GM23248 (cell line): ENCODE results near the gene MUC7. TPM values are rescaled to one million over a fixed set of nuclear protein-coding genes. Genes with fewer than 3 reads are reported as not detected.

ENCODE experiments used
- DNase-seq: peaks from one replicate; pipeline ENCODE4 v3.0.0-alpha.2; 2015
- H2AFZ ChIP-seq: fragments of 200-600 bp; sonication (generic); 2 replicates; pipeline ENCODE4 v1.6.1; 2016; ENCODE audit warnings: antibody characterized with exemption
- H3F3A ChIP-seq: fragments of 200-600 bp; sonication (generic); 2 replicates; pipeline ENCODE4 v1.6.1; 2016; ENCODE audit warnings: mild to moderate bottlenecking, antibody characterized with exemption, mixed run types; ENCODE audit not compliant: insufficient read depth
- H3K27ac ChIP-seq: fragments of 200-600 bp; sonication (generic); 2 replicates; pipeline ENCODE4 v1.5.1; 2016; ENCODE audit warnings: mild to moderate bottlenecking
- H3K27me3 ChIP-seq: fragments of 200-600 bp; sonication (generic); replicated peaks from 2 replicates; pipeline ENCODE4 v1.6.1; 2016; ENCODE audit warnings: mild to moderate bottlenecking; ENCODE audit not compliant: insufficient read depth
- H3K36me3 ChIP-seq: fragments of 200-600 bp; sonication (generic); 2 replicates; pipeline ENCODE4 v1.6.1; 2016; ENCODE audit warnings: low read depth, mild to moderate bottlenecking
- H3K4me1 ChIP-seq: fragments of 200-600 bp; sonication (generic); 2 replicates; pipeline ENCODE4 v1.6.1; 2016; ENCODE audit warnings: mild to moderate bottlenecking; ENCODE audit not compliant: insufficient read depth
- H3K4me2 ChIP-seq: fragments of 200-600 bp; sonication (generic); one replicate; pipeline ENCODE4 v1.6.1; 2016; ENCODE audit warnings: mild to moderate bottlenecking; ENCODE audit not compliant: unreplicated experiment
- H3K4me3 ChIP-seq: fragments of 200-600 bp; sonication (generic); 2 replicates; pipeline ENCODE4 v1.5.1; 2016; ENCODE audit warnings: mild to moderate bottlenecking
- H3K79me2 ChIP-seq: fragments of 200-600 bp; sonication (generic); 2 replicates; pipeline ENCODE4 v1.6.1; 2016; ENCODE audit warnings: mild to moderate bottlenecking; ENCODE audit not compliant: insufficient read depth
- H3K9ac ChIP-seq: fragments of 200-600 bp; sonication (generic); 2 replicates; pipeline ENCODE4 v1.6.1; 2016; ENCODE audit warnings: mild to moderate bottlenecking
- H3K9me2 ChIP-seq: fragments of 200-600 bp; sonication (generic); 2 replicates; pipeline ENCODE4 v1.6.1; 2016; ENCODE audit warnings: mixed run types, mild to moderate bottlenecking, moderate library complexity; ENCODE audit not compliant: insufficient read depth
- H3K9me3 ChIP-seq: fragments of 200-600 bp; sonication (generic); one replicate; pipeline ENCODE4 v1.6.1; 2017; ENCODE audit warnings: low read depth
- H4K20me1 ChIP-seq: fragments of 200-600 bp; sonication (generic); 2 replicates; pipeline ENCODE4 v1.6.0; 2016; ENCODE audit not compliant: insufficient read depth
- EZH2 ChIP-seq: fragments of 200-600 bp; sonication (generic); IDR thresholded peaks from 2 replicates; pipeline ENCODE4 v1.6.1; 2018; ENCODE audit warnings: antibody characterized with exemption, mild to moderate bottlenecking; ENCODE audit not compliant: insufficient read depth, poor library complexity, severe bottlenecking
- EZH2phosphoT487 ChIP-seq: fragments of 200-600 bp; sonication (generic); IDR thresholded peaks from 2 replicates; pipeline ENCODE4 v1.6.1; 2018; ENCODE audit warnings: antibody characterized with exemption, moderate library complexity, mild to moderate bottlenecking, low read depth; ENCODE audit not compliant: insufficient read depth
- WGBS, 2 experiments: methylation state at CpG; one replicate each; pipeline ENCODE4 v1.1.6; 2015 to 2017; ENCODE audit warnings: low lambda C conversion rate in 2 of 2, low coverage in 1 of 2; ENCODE audit errors: missing lambda C conversion rate in 2 of 2; 5-methylcytosine and 5-hydroxymethylcytosine counted together
- in situ Hi-C: fragments of 300-500 bp; cut with MboI; formaldehyde crosslinking; loops from 2 replicates; pipeline ENCODE4 v1.15.0; 2020
- polyA plus RNA-seq: library from polyadenylated mRNA; unstranded; fragments of >200 nt; fragmentation: Nextera tagmentation; extraction: Ambion mirVana; gene quantifications from 2 replicates; pipeline ENCODE4 v1.2.1, GENCODE V29; 2016
- total RNA-seq: library from RNA; depleted of rRNA; stranded (reverse); fragments of >200 nt; shearing (Covaris generic); gene quantifications from 2 replicates; pipeline ENCODE4 v1.2.3, GENCODE V29; 2014

MUC7 gene
- total and polyA plus RNA-seq, 2 experiments from 2014 or later: not detected

DNA sequence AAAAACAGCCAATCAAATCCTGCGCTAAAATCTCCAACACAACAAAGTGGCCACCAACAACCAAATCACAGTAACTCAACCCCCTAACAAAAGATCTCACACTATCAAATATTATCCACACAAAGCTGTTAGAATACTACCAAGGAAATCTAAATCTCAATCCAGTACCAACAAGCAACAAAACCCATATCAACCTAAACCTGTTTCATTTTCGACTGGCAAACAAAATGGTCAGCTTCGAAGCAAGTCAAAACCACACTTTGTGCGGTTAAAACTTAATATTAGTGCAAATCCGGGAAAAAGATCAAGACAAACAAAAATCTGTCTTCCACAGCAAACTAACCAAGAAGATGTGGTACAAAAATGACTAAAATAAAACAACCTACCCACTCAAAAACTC, 28.7 kb upstream of the MUC7 start:
- 35 to 36% methylated on average over 5 of the region's 5 CpGs for WGBS, 2 experiments
- no peaks in the 10 kb centered on the region for H3K36me3 ChIP-seq
- in situ Hi-C loops: no loop called here
- H3K27me3 ChIP-seq: no peaks in the 10 kb centered on the region
- no peaks in the 10 kb centered on the region for H3K9me2 ChIP-seq
- TF ChIP-seq EZH2phosphoT487 (no peak), EZH2 (no peak)
- no peak for DNase-seq
- H3K4me1 ChIP-seq: no peaks in the 10 kb centered on the region
- H3F3A ChIP-seq: no peaks in the 10 kb centered on the region
- H3K79me2 ChIP-seq: no peaks in the 10 kb centered on the region
- H4K20me1 ChIP-seq: no peaks in the 10 kb centered on the region
- H3K9me3 ChIP-seq: no peaks in the 10 kb centered on the region
- no peak overlapping the region for H3K4me2 ChIP-seq
- H3K9ac ChIP-seq: no peak overlapping the region
- no peak overlapping the region for H3K27ac ChIP-seq
- no peak overlapping the region for H3K4me3 ChIP-seq
- H2AFZ ChIP-seq: no peak overlapping the region

DNA sequence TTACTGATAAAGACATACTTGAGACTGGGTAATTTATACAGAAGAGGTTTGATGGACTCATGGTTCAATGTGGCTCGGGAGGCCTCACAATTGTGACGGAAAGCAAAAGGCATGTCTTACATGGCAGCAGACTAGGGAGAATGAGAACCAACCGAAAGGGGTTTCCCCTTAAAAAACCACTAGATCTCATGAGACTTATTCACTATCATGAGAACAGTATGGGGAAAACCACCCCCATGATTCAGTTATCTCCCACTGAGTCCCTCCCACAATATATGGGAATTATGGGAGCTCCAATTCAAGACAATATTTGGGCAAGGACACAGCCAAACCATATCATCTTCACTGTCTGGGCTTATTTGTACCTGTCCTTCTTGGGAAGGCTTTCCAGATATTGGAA, 22.8 kb upstream of the MUC7 start:
- WGBS, 2 experiments: 31 to 46% methylated on average over 3 of the region's 3 CpGs

DNA sequence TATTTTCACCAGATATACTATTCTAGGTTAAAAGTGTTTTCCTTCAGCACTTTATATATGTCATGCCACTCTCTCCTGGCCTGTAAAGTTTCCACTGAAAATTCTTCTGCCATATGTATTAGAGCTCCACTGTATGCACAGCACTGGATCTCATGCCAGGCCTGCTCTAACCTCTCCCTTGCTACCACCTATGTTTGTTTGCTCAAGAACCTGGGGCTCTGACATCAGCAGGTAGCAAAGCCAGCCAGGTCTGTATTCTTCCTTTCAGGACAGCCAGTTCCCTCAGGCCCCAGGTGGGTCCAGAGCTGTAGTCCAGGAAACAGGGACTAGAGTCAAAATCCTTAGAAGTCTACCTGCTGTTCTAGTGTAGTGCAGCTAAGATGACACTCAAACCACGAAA, 19.1 kb upstream of the MUC7 start:
- in situ Hi-C loops: no loop called here

More for the DNA sequence above, 22.8 kb upstream of the MUC7 start:
- Histone ChIP-seq H4K20me1 (no peaks in the 10 kb centered on the region), H3K27ac (no peak overlapping the region), H2AFZ (no peak overlapping the region), H3F3A (no peaks in the 10 kb centered on the region), H3K4me3 (no peak overlapping the region), H3K36me3 (no peaks in the 10 kb centered on the region), H3K4me2 (no peak overlapping the region), H3K4me1 (no peaks in the 10 kb centered on the region), H3K9me3 (no peaks in the 10 kb centered on the region), H3K27me3 (no peaks in the 10 kb centered on the region), H3K9me2 (no peaks in the 10 kb centered on the region), H3K79me2 (no peaks in the 10 kb centered on the region), H3K9ac (no peak overlapping the region)
- no peak for TF ChIP-seq EZH2
- TF ChIP-seq EZH2phosphoT487: no peak
- DNase-seq: no peak
- in situ Hi-C loops: no loop called here

DNA sequence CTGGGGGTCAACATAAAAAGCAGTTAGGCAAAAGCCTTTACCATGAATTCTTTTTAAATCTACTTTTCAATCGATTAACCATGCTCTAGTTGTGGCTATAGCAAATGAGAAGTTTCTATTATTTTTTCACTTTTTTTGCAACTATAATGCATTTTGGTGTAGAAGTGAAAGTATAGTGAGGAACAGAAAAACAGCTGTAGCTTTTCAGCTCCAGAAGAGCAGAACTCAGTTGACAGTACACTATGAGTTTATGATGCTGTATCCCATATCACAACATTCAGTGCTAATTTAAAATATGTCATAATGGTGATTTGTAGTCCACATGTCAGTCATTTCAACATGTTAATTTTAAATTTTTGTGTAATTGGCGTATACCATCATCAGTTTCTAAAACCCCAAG, 8.7 kb upstream of the MUC7 start:
- Histone ChIP-seq H3F3A (no peaks in the 10 kb centered on the region), H3K9ac (no peak overlapping the region), H3K4me2 (no peak overlapping the region), H3K27ac (no peak overlapping the region), H3K9me3 (no peaks in the 10 kb centered on the region), H2AFZ (no peak overlapping the region), H3K4me1 (no peaks in the 10 kb centered on the region), H3K27me3 (no peaks in the 10 kb centered on the region), H3K9me2 (no peaks in the 10 kb centered on the region), H4K20me1 (no peaks in the 10 kb centered on the region), H3K79me2 (no peaks in the 10 kb centered on the region), H3K36me3 (no peaks in the 10 kb centered on the region), H3K4me3 (no peak overlapping the region)
- WGBS, 2 experiments: 6 to 10% methylated on average over 2 of the region's 2 CpGs
- TF ChIP-seq EZH2 (no peak), EZH2phosphoT487 (no peak)
- no peak for DNase-seq
- in situ Hi-C loops: no loop called here

More for the DNA sequence above, 19.1 kb upstream of the MUC7 start:
- Histone ChIP-seq H3K27me3 (no peaks in the 10 kb centered on the region), H3K9ac (no peak overlapping the region), H3K79me2 (no peaks in the 10 kb centered on the region), H2AFZ (no peak overlapping the region), H3F3A (no peaks in the 10 kb centered on the region), H3K4me3 (no peak overlapping the region), H3K9me3 (no peaks in the 10 kb centered on the region), H3K9me2 (no peaks in the 10 kb centered on the region), H3K36me3 (no peaks in the 10 kb centered on the region), H4K20me1 (no peaks in the 10 kb centered on the region), H3K27ac (no peak overlapping the region), H3K4me2 (no peak overlapping the region), H3K4me1 (no peaks in the 10 kb centered on the region)
- 0 to 10% methylated on average over 1 of the region's 1 CpG for WGBS, 2 experiments
- TF ChIP-seq EZH2phosphoT487: no peak
- no peak for TF ChIP-seq EZH2
- no peak for DNase-seq

DNA sequence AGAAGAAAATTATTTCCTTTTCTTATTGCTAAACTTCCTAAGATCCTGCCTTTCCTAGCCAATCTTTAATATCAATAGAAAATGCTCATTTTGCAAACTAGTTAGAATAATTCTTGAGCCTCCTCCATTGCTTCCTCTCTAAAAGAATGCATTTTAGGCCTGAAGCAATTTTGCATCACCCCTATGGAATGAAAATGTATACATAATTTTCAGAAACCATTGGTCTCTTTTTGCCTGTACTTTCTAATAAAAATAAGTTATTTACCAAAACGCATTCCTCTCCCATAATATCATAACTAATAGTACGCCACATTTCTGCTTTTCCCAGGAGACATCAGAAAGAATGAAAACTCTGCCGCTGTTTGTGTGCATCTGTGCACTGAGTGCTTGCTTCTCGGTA, 1.7 kb downstream of the MUC7 start:
- H4K20me1 ChIP-seq: no peaks in the 10 kb centered on the region
- H3K4me1 ChIP-seq: no peaks in the 10 kb centered on the region
- H3K36me3 ChIP-seq: no peaks in the 10 kb centered on the region
- no peak overlapping the region for H3K9ac ChIP-seq
- no peak overlapping the region for H3K4me3 ChIP-seq
- no peak for DNase-seq
- H2AFZ ChIP-seq: no peak overlapping the region
- no peak overlapping the region for H3K4me2 ChIP-seq
- TF ChIP-seq EZH2: no peak
- TF ChIP-seq EZH2phosphoT487: no peak
- H3K9me3 ChIP-seq: no peaks in the 10 kb centered on the region
- H3K79me2 ChIP-seq: no peaks in the 10 kb centered on the region
- no peaks in the 10 kb centered on the region for H3K27me3 ChIP-seq
- WGBS, 2 experiments: 17 to 28% methylated on average over 4 of the region's 4 CpGs
- no peaks in the 10 kb centered on the region for H3F3A ChIP-seq
- in situ Hi-C loops: no loop called here
- no peak overlapping the region for H3K27ac ChIP-seq
- no peaks in the 10 kb centered on the region for H3K9me2 ChIP-seq
